Renal cortex interstitium (tissue), 11 donors: ENCODE data around the gene VSIG10L. TPM values are rescaled to one million over a fixed set of nuclear protein-coding genes. Genes with fewer than 3 reads are reported as not detected.

Source experiments
- DNase-seq, 11 donors: peaks; one replicate each; pipeline ENCODE4 v3.0.0-alpha.2; 2013; ENCODE audit warnings: low read depth in 9 of 11, low spot score in 4 of 11; ENCODE audit errors: extremely low read depth in 1 of 11
- polyA plus RNA-seq, 3 donors: library from polyadenylated mRNA; unstranded; fragments of 120-200 nt; gene quantifications; one replicate each; pipeline ENCODE4 v1.2.1, GENCODE V29; 2013; ENCODE audit not compliant: insufficient read length in 3 of 3

The VSIG10L gene
- polyA plus RNA-seq, 3 donors = 3.8 to 5.3 (median 4.4) TPM

DNA sequence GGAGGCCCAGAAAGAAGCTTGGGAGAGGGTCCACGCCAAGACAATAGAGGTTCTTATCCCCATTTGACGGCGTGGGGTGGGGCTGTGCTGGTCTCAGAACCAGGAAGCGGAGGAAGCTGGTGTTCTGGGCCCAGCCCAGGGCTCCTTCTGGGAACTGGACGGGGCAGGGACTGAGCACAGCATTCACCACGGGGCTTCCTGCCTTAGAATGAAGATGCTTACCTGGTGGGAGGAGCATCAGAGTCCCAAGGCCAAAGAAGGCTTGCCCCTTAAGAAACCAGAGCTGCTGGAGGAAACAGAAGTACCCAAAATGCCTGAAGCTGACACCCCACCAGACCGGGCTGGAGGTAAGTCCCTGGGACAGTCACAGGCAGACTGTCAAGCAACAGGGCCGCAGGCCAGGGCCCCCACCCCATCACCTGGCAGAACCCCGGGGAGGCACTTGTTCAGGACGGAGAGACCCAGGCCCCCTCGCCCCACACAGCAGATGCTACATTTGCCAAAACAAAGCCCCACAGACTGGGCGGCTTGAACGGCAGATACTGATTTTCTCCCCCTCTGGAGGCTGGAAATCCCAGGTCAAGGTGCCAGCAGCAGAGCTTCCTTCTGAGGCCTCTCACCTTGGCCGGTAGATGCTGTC is 48.2 kb downstream of the VSIG10L start:
- no peak for DNase-seq

DNA sequence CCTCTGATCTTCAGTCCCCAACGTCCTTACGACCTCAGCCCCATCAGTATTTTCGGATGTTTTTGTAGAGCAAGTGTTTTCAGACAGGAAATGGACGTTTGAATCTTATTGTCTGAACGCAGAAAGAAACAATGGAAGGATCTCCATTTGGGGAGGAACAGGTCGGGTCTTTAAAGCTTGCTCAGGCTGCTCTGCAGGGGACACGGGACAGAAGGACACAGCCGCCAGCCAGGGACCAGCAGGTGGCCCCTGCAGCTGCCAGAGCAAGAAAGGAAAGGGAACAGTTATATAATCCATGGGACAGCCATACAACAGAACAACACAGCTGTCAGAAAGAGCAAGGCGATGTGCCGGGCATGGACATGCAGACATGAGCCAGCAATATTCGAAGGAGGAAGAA is 49.0 kb downstream of the VSIG10L start:
- DNase-seq = no peak

DNA sequence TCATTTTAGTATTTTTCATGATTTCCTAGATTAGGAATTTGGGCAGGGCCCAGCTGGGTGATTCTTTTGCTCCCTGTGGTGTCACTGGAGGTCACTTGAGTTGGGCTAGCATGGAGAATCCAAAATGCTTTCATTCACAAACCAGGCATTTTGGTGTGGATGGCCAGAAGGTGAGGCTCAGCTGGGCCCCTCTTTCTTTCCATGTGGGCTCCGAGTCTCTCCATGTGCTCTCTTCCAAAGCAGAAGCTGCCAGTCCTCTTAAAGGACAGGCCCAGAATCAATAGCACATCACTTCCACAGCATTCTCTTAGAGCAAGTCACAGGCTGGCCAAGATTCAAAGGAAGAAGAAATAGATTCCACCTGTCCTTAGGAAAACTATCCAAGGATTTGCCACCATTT is 52.3 kb downstream of the VSIG10L start:
- DNase-seq = no peak

DNA sequence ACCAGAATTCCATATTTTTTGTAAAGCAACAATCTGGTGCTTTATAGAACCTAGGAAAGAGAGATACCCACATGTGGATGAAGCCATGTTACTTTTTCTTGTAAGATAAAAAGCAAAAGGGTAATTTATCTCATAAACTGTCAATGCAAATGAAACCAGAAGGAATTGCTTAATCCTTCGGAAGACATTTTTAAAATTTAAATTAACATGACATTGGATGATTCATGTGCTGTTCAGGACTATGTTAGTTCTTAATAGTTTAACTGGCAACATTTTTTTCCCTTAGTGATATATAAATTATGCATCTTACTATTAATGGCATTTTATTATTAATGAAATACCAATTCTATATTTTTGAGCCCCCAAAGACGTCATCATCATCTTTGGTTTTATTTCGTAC is 56.3 kb downstream of the VSIG10L start:
- DNase-seq = no peak

DNA sequence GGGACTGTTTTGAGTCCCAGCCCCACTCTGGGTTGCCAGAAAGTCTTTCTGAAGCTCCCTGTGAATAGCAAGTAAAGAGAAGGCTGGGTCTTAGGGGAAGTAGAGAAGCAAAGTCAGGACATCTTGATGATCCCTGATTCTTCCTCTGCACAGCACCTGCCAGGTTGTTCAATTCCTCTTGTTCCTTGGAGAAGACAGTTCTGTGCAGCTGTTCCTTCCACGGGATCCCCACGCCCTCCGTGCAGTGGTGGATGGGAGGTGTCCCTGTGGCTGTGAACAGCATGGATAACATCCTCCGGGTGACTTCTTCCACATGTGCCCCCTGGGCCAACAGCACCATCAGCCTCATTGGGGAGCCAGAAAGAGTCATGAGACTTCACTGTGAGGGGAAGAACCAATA is 59.6 kb downstream of the VSIG10L start:
- no peak for DNase-seq

Other genes with a start within 250 kb of the VSIG10L start
- gene CTU1, start 233.7 kb downstream of the VSIG10L start, polyA plus RNA-seq = 1 to 10 TPM; 2.1 to 4.2 (median 4.0) TPM
- gene SIGLEC9, start 217.2 kb downstream of the VSIG10L start, polyA plus RNA-seq = 1 to 10 TPM; 1.1 to 1.7 (median 1.5) TPM
- under 1 TPM; 0.22 to 0.65 (median 0.27) TPM for gene SIGLEC7, start 199.8 kb downstream of the VSIG10L start, polyA plus RNA-seq
- gene CD33, start 117.1 kb downstream of the VSIG10L start, polyA plus RNA-seq = 1 to 10 TPM; 1.8 to 2.4 (median 1.8) TPM
- not detected for gene SIGLECL1, start 91.1 kb downstream of the VSIG10L start, polyA plus RNA-seq
- 1 to 10 TPM; 3.7 to 5.2 (median 4.6) TPM for gene IGLON5, start 30.5 kb downstream of the VSIG10L start, polyA plus RNA-seq
- gene ETFB, start 24.2 kb upstream of the VSIG10L start, polyA plus RNA-seq = 100 to 1,000 TPM; 124 to 158 (median 140) TPM
- gene CLDND2, start 26.9 kb upstream of the VSIG10L start, polyA plus RNA-seq = 1 to 10 TPM in 2 of 3 donors, under 1 TPM in 1; 0.54 to 1.8 (median 1.7) TPM
- gene NKG7, start 30.5 kb upstream of the VSIG10L start, polyA plus RNA-seq = 1 to 10 TPM; 1.1 to 1.9 (median 1.7) TPM
- gene LIM2, start 45.8 kb upstream of the VSIG10L start, polyA plus RNA-seq = under 1 TPM; 0.20 to 0.80 (median 0.30) TPM
- gene C19orf84, start 48.5 kb upstream of the VSIG10L start, polyA plus RNA-seq = under 1 TPM; 0.15 to 0.48 (median 0.47) TPM
- gene SIGLEC10, start 75.5 kb upstream of the VSIG10L start, polyA plus RNA-seq = 1 to 10 TPM; 1.2 to 1.8 (median 1.6) TPM
- under 1 TPM in 1 of 3 donors, not detected in 2; 0.06 TPM for gene SIGLEC8, start 116.3 kb upstream of the VSIG10L start, polyA plus RNA-seq
- gene CEACAM18, start 136.4 kb upstream of the VSIG10L start, polyA plus RNA-seq = not detected
- gene SIGLEC12, start 159.7 kb upstream of the VSIG10L start, polyA plus RNA-seq = under 1 TPM; 0.11 to 0.38 (median 0.13) TPM
- gene SIGLEC6, start 189.5 kb upstream of the VSIG10L start, polyA plus RNA-seq = under 1 TPM in 2 of 3 donors, not detected in 1; 0.24 to 0.32 TPM
- 10 to 100 TPM; 15.8 to 20.0 (median 17.8) TPM for gene ZNF175, start 229.1 kb upstream of the VSIG10L start, polyA plus RNA-seq